Renal cortex interstitium (tissue), 11 donors: Measurements from ENCODE around the gene NDUFA8. TPM values are rescaled to one million over a fixed set of nuclear protein-coding genes. Genes with fewer than 3 reads are reported as not detected.

ENCODE experiments used
- DNase-seq, 11 donors: peaks; one replicate each; pipeline ENCODE4 v3.0.0-alpha.2; 2013; ENCODE audit warnings: low read depth in 9 of 11, low spot score in 4 of 11; ENCODE audit errors: extremely low read depth in 1 of 11
- polyA plus RNA-seq, 3 donors: library from polyadenylated mRNA; unstranded; fragments of 120-200 nt; gene quantifications; one replicate each; pipeline ENCODE4 v1.2.1, GENCODE V29; 2013; ENCODE audit not compliant: insufficient read length in 3 of 3

NDUFA8 gene
- polyA plus RNA-seq, 3 donors, result 71.7 to 90.3 (median 79.6) TPM

- DNase-seq, result peak in 8 of 11 donors; percentile 29 to 67 (median 53)
These were observed 64.4 kb downstream of the NDUFA8 start for GRCh38 chr9:122095010-122095767.

Other genes with a start within 250 kb of the NDUFA8 start
- gene TTLL11, start 66.5 kb downstream of the NDUFA8 start, polyA plus RNA-seq, result 1 to 10 TPM; 6.8 to 8.5 (median 6.9) TPM
- gene MORN5, start 129 bp upstream of the NDUFA8 start, polyA plus RNA-seq, result 1 to 10 TPM; 1.9 to 3.0 (median 2.7) TPM
- 1 to 10 TPM; 3.4 to 4.5 (median 3.5) TPM for gene LHX6, start 69.2 kb upstream of the NDUFA8 start, polyA plus RNA-seq
- gene RBM18, start 105.1 kb upstream of the NDUFA8 start, polyA plus RNA-seq, result 10 to 100 TPM; 30.7 to 33.1 (median 32.3) TPM
- 10 to 100 TPM; 38.2 to 51.4 (median 46.7) TPM for gene MRRF, start 105.1 kb upstream of the NDUFA8 start, polyA plus RNA-seq
- 1 to 10 TPM; 3.3 to 7.1 (median 4.4) TPM for gene PTGS1, start 211.2 kb upstream of the NDUFA8 start, polyA plus RNA-seq